ENCODE data around the gene SLC1A2.

DNA sequence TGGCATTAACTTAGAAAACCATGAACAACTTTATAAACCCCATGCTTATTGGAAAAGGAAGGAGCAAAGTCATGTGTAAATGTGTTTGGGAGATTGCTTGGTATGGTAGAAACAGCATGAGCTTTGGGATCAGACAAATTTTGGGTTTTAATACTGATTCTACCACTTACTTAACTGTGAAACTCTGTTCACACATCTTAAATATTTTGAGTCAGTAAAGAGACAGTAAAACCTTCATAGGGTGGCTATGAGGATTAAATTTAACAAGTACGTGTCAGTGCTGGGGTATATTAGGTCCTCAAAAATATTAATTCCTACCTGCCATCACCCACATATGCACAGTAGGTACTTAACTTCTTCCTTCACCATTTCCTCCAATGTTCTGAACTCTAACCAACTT is 183.9 kb downstream of the SLC1A2 start:
- TF ChIP-seq, protein P1, sequence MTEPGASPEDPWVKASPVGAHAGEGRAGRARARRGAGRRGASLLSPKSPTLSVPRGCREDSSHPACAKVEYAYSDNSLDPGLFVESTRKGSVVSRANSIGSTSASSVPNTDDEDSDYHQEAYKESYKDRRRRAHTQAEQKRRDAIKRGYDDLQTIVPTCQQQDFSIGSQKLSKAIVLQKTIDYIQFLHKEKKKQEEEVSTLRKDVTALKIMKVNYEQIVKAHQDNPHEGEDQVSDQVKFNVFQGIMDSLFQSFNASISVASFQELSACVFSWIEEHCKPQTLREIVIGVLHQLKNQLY (CRISPR knock-in tag; IDR thresholded peaks at IDR 0.05) = no peak
- TF ChIP-seq, protein P2, sequence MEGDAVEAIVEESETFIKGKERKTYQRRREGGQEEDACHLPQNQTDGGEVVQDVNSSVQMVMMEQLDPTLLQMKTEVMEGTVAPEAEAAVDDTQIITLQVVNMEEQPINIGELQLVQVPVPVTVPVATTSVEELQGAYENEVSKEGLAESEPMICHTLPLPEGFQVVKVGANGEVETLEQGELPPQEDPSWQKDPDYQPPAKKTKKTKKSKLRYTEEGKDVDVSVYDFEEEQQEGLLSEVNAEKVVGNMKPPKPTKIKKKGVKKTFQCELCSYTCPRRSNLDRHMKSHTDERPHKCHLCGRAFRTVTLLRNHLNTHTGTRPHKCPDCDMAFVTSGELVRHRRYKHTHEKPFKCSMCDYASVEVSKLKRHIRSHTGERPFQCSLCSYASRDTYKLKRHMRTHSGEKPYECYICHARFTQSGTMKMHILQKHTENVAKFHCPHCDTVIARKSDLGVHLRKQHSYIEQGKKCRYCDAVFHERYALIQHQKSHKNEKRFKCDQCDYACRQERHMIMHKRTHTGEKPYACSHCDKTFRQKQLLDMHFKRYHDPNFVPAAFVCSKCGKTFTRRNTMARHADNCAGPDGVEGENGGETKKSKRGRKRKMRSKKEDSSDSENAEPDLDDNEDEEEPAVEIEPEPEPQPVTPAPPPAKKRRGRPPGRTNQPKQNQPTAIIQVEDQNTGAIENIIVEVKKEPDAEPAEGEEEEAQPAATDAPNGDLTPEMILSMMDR (IDR thresholded peaks at IDR 0.05) = no peak
- TF ChIP-seq, protein P3, sequence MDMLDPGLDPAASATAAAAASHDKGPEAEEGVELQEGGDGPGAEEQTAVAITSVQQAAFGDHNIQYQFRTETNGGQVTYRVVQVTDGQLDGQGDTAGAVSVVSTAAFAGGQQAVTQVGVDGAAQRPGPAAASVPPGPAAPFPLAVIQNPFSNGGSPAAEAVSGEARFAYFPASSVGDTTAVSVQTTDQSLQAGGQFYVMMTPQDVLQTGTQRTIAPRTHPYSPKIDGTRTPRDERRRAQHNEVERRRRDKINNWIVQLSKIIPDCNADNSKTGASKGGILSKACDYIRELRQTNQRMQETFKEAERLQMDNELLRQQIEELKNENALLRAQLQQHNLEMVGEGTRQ (CRISPR knock-in tag; IDR thresholded peaks at IDR 0.05) = no peak
- TF ChIP-seq FOXK1 (CRISPR knock-in tag; IDR thresholded peaks at IDR 0.05) = no peak
- TF ChIP-seq CREB1 (CRISPR knock-in tag; IDR thresholded peaks at IDR 0.05) = no peak
- no peak for TF ChIP-seq NFYB (CRISPR knock-in tag; conservative IDR thresholded peaks at IDR 0.05; ENCODE audit: low read depth)
- TF ChIP-seq ZNF263 (CRISPR knock-in tag; IDR thresholded peaks at IDR 0.05; ENCODE audit: low read depth) = no peak
